Muscle of leg (tissue), 11 donors: ENCODE measurements around the gene TRUB2. TPM values are rescaled to one million over a fixed set of nuclear protein-coding genes. Genes with fewer than 3 reads are reported as not detected.

Experiments
- DNase-seq: peaks from one replicate; pipeline ENCODE4 v3.0.0; 2013
- H3K27ac ChIP-seq: one replicate; pipeline ENCODE4 v1.5.1; 2013; ENCODE audit warnings: mild to moderate bottlenecking, low read length, control low read depth
- H3K27me3 ChIP-seq: one replicate; pipeline ENCODE4 v1.6.1; 2013; ENCODE audit warnings: low read length; ENCODE audit not compliant: control insufficient read depth, insufficient read depth
- H3K36me3 ChIP-seq: one replicate; pipeline ENCODE4 v1.6.1; 2013; ENCODE audit warnings: low read length; ENCODE audit not compliant: control insufficient read depth, insufficient read depth
- H3K4me1 ChIP-seq: one replicate; pipeline ENCODE4 v1.6.1; 2013; ENCODE audit warnings: low read length; ENCODE audit not compliant: control insufficient read depth, insufficient read depth
- H3K4me3 ChIP-seq: one replicate; pipeline ENCODE4 v1.5.1; 2013; ENCODE audit warnings: low read length, control low read depth
- H3K9me3 ChIP-seq: replicated peaks from 2 replicates; pipeline ENCODE4 v1.6.1; 2013; ENCODE audit warnings: low read depth, low read length; ENCODE audit not compliant: control insufficient read depth
- WGBS: methylation state at CpG from one replicate; pipeline ENCODE4 v1.1.5; 2013; ENCODE audit warnings: missing lambda C conversion rate; ENCODE audit not compliant: insufficient coverage; 5-methylcytosine and 5-hydroxymethylcytosine counted together
- polyA plus RNA-seq, 8 donors: library from polyadenylated mRNA; unstranded; fragments of 120-200 nt; gene quantifications; one replicate each; pipeline versions ENCODE4 v1.2.1 to v1.2.3, GENCODE V29; 2013; ENCODE audit warnings: inconsistent platforms in 1 of 8, low replicate concordance in 1 of 8; ENCODE audit not compliant: insufficient read length in 8 of 8, insufficient read depth in 1 of 8
- total RNA-seq: library from RNA; stranded (reverse); fragments of 120-200 nt; gene quantifications from one replicate; pipeline ENCODE4 v1.2.4, GENCODE V29; 2013

The TRUB2 gene
- total and polyA plus RNA-seq, 9 donors: 20.0 to 25.3 (median 23.6) TPM

DNA sequence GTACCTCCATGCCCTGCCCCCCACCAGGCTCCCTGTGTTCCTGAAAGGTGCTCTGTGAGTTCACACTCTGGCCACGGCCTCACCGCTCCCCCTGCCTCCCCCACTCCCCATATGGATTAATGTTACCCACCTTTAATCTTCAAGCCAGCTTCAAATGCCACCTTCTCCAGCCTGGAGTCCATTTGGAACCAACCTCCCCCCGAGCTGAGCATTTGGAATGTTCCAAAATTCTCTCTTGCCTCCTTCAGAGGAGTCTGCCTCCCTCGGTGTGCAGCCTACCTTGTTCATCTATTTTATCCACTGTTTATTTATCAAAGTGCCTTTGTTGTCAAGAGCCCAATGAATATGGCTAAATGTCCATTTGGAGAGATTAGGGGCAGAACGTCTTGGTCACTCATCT lies 50.7 kb downstream of the TRUB2 start:
- H3K36me3 ChIP-seq: peaks cover 63% of the 10 kb centered on the region
- no peak overlapping the region for H3K4me3 ChIP-seq
- H3K4me1 ChIP-seq: peaks cover 15% of the 10 kb centered on the region
- no peak overlapping the region for H3K27ac ChIP-seq
- 83% methylated on average over 3 of the region's 5 CpGs for WGBS
- no peak for DNase-seq
- no peaks in the 10 kb centered on the region for H3K9me3 ChIP-seq
- no peaks in the 10 kb centered on the region for H3K27me3 ChIP-seq

DNA sequence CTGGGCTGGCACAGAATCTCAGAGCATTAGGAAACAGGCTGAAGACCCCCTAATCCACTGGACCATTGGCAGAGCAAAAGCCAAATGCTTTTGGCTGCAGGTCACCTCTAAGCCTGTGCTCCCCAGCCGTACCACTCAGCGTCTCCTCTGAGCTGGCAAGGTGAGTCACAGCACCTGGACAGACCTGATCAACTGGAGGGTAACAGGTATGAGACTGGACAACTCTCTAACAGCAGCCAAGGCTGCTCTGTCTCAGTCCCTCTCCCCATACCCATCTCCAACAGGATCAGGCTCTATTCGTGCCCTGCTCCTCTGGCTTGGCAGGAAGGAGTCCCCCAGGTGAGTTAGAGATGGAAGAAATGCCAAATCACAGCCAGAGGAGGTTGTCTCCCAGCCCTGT lies 51.1 kb downstream of the TRUB2 start:
- H3K4me1 ChIP-seq: peaks cover 14% of the 10 kb centered on the region
- DNase-seq: no peak
- no peak overlapping the region for H3K27ac ChIP-seq
- no peaks in the 10 kb centered on the region for H3K9me3 ChIP-seq
- H3K4me3 ChIP-seq: no peak overlapping the region
- H3K36me3 ChIP-seq: peaks cover 66% of the 10 kb centered on the region
- 65% methylated on average over 2 of the region's 3 CpGs for WGBS
- no peaks in the 10 kb centered on the region for H3K27me3 ChIP-seq

DNA sequence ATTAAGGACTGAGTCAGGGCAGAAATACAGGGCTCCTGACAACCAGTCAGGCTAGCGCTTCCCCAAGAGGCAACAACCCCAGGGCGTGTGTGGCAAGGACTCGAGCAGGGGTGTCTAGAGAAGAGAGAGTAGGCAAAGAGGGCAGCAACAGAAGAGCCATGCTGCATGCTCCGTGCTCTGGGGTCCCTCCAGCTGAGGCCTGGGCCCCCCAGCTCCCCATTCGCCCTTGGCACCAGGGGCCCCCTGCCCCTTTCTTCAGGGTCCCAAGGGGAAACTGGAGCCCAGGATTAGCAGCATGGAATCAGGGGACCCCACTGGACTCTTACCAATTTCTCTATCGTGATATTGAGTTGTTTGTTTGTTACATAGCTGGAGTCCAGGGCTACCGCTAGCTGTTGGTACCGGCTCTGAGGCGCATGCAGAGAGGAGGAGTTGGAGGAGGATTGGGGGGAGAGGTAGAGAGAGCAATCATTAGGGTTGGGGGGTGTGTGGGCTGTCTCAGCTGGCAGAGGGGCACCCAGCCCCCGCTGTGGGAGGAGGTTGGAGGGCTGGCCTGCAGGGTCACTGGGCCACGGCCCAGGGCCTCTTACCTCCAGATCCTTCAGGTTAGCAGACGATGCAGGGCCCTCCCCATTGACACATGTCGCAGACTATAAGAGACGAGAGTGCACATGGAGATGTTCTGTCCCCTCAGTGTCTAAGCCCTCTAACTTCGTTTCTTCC lies 55.2 kb downstream of the TRUB2 start:
- H3K27ac ChIP-seq: no peak overlapping the region
- DNase-seq: no peak
- no peak overlapping the region for H3K4me3 ChIP-seq
- H3K9me3 ChIP-seq: no peaks in the 10 kb centered on the region
- H3K36me3 ChIP-seq: peaks cover 75% of the 10 kb centered on the region
- WGBS: 84% methylated on average over 15 of the region's 15 CpGs
- H3K27me3 ChIP-seq: no peaks in the 10 kb centered on the region
- H3K4me1 ChIP-seq: no peaks in the 10 kb centered on the region

DNA sequence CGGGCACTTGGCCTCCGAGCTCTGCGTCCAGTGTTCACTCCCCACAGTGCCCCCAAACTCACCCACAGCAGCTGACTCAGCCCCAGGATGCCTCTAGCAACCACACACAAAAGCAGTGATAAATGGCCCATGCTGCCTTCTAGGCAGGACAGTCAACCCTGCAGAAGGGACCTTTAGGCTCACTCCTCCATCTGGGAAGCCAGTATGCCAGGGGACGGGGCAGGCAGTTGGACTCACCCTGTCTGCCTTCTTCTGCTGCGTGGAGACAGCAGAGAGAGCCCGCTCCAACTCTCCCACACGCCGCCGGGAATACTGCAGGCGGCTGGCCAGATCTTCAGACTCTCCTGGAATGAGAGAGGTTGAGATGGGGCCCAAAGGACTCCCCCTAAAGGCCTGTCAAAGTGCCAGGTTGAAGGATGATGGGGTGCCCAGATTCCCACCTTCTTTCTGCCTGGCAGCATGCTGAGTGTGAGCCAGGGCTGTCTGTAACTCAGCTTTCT lies 56.8 kb downstream of the TRUB2 start:
- H3K4me1 ChIP-seq: no peaks in the 10 kb centered on the region
- no peak for DNase-seq
- no peaks in the 10 kb centered on the region for H3K9me3 ChIP-seq
- no peaks in the 10 kb centered on the region for H3K27me3 ChIP-seq
- H3K4me3 ChIP-seq: no peak overlapping the region
- peaks cover 78% of the 10 kb centered on the region for H3K36me3 ChIP-seq
- WGBS: 82% methylated on average over 4 of the region's 10 CpGs
- H3K27ac ChIP-seq: no peak overlapping the region

DNA sequence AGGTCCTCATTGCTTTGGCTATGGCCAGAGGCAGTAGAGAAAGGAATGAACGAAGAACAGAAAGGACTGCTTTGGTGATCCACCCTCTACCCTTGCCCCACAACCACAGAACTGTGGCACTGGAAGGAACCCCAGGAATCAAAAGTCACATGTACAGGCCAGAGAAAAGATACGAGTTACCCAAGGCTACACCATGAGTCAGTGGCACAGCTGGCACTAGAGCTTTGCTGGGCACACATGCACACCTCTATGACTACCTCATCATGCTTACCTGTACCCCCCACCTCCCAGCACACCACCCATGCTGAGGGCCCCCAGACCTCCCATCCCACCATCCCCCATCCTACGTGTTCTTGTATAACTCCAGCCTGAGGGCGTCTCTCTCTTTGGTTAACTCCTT lies 59.6 kb downstream of the TRUB2 start:
- no peak for DNase-seq
- peaks cover 84% of the 10 kb centered on the region for H3K36me3 ChIP-seq
- no peak overlapping the region for H3K27ac ChIP-seq
- no peak overlapping the region for H3K4me3 ChIP-seq
- H3K27me3 ChIP-seq: no peaks in the 10 kb centered on the region
- WGBS: 60% methylated on average over 1 of the region's 4 CpGs
- H3K9me3 ChIP-seq: no peaks in the 10 kb centered on the region
- no peaks in the 10 kb centered on the region for H3K4me1 ChIP-seq

DNA sequence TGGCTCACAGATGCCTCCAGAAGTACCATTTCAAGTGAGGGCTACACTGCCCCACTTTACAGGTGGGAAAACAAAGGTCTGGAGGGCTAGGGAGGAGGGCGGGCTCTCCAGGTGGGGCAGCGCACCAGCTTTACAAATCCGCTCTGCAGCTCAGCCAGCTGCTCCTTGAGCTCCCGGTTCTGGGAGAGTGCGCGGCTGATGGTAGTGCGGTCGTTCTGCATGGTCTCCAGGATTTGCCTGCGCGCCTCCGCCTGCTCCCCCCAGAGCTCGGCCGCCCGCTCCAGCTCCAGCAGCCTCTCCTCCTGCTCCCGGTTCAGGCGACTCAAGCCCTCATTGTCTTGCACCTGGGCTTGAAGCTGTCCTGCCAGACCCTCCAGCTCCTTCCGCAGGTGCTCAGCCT lies 61.9 kb downstream of the TRUB2 start:
- H3K4me3 ChIP-seq: no peak overlapping the region
- no peaks in the 10 kb centered on the region for H3K27me3 ChIP-seq
- H3K4me1 ChIP-seq: peaks cover under 1% of the 10 kb centered on the region
- no peaks in the 10 kb centered on the region for H3K9me3 ChIP-seq
- DNase-seq: no peak
- WGBS: 86% methylated on average over 17 of the region's 17 CpGs
- no peak overlapping the region for H3K27ac ChIP-seq
- H3K36me3 ChIP-seq: peaks cover 80% of the 10 kb centered on the region

DNA sequence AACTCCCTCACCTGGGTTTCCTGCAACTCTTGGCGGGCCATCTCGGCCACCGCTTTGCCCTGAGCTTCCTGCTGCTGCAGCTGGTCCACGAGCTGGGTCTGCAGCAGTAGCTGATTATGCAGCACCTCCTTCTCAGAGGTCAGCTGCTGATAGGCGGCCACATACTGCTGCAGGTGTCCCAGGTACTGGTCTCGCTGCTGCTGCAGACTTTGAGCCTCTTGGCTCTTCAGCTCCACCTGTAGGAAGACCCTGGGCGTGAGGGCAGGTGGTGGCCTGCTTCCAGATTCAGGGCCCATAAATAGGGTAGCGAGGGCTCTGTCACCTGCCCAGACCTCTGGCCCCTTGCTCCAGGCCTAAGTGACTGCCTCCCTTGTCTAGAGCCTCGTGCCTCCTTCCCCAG lies 63.1 kb downstream of the TRUB2 start:
- no peaks in the 10 kb centered on the region for H3K27me3 ChIP-seq
- H3K4me1 ChIP-seq: peaks cover 5% of the 10 kb centered on the region
- 82% methylated on average over 9 of the region's 9 CpGs for WGBS
- DNase-seq: no peak
- H3K36me3 ChIP-seq: peaks cover 77% of the 10 kb centered on the region
- no peaks in the 10 kb centered on the region for H3K9me3 ChIP-seq
- H3K4me3 ChIP-seq: no peak overlapping the region
- no peak overlapping the region for H3K27ac ChIP-seq

DNA sequence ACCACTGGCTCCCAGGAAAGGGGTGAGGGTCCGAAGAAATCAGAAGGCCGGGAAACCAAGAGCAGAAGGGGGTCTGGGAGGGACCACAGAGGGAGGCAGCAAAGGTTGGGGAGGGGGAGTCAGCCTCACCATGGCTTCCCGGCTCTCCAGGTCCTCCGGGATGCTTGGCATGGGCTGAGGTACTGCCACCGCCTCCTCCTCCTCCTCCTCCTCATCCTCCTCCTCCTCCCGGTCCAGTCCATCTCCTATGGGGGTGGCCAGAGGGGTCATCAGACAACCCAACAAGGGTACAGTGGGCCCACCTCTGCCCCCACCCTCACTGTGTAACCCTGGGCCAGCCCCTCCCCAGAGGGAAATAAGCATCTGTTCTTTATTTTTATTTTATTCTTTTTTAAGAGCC lies 63.9 kb downstream of the TRUB2 start:
- Histone ChIP-seq H3K27me3 (no peaks in the 10 kb centered on the region), H3K4me1 (peaks cover 5% of the 10 kb centered on the region), H3K9me3 (no peaks in the 10 kb centered on the region), H3K36me3 (peaks cover 77% of the 10 kb centered on the region), H3K4me3 (no peak overlapping the region), H3K27ac (no peak overlapping the region)
- no peak for DNase-seq
- 40% methylated on average over 1 of the region's 6 CpGs for WGBS

DNA sequence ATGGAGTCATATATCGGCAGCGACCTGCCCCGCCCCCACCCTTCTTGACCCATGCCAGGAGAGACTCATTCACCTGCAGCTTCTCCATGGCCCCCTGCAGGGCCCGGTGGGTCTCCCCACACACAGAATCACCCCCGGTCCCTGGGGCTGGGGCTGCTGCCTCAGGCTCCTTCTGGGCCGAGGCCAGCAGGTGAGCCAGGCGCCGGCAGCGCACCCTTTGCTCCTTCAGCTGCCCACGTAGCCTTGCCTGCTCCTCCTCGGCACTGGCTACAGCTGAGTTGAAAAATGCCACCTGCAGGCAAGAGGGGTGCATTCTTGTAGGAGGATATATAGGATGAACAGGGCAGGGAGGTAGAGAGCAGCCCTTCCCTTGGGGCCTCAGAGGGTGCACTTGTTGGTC lies 64.3 kb downstream of the TRUB2 start:
- WGBS: 86% methylated on average over 11 of the region's 11 CpGs
- no peak overlapping the region for H3K27ac ChIP-seq
- no peak for DNase-seq
- peaks cover 5% of the 10 kb centered on the region for H3K4me1 ChIP-seq
- peaks cover 75% of the 10 kb centered on the region for H3K36me3 ChIP-seq
- H3K9me3 ChIP-seq: no peaks in the 10 kb centered on the region
- H3K4me3 ChIP-seq: no peak overlapping the region
- no peaks in the 10 kb centered on the region for H3K27me3 ChIP-seq

DNA sequence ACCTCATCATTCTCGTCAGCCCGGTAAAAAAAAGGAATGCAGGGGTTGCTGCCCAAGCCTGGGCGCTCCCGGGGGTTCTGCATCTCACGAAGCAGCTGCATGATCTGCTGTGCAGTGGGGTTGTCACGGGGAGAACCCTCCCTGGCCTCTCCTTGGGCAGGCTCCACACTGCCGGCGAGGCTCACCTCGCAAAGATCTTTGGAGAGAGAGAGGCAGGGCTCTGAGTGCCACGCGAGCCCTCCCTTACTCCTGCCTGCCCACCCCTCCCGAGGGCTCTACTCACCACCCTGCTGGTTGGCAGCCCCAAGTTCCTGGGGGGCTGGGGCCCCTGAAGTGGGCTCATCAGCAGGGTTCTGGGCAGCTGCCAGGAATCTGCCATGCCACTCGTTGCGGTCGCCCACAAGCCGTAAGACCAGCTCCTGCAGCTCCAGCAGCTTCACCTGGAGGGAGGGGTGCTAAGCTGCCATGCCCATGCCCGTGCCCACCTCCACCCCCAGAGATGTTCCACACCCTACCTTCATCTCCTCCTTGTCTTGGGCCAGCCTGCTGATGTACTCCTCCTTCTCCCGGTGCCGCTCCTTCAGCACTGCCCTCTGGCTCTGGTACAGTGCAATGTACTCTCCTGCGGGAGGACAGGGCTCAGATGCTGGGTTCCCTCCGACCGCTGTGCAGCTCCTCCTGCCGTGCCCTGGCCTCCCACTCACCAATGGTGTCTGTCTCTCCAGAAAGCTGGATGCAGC lies 65.0 kb downstream of the TRUB2 start:
- DNase-seq: no peak
- Histone ChIP-seq H3K36me3 (peaks cover 69% of the 10 kb centered on the region), H3K4me3 (no peak overlapping the region), H3K4me1 (peaks cover 5% of the 10 kb centered on the region), H3K27me3 (no peaks in the 10 kb centered on the region), H3K27ac (no peak overlapping the region), H3K9me3 (no peaks in the 10 kb centered on the region)
- WGBS: 74% methylated on average over 15 of the region's 23 CpGs
